Putamen (tissue), 1 donor: Measurements from ENCODE around the gene RS1.

Experiments
- DNase-seq: peaks from one replicate; pipeline ENCODE4 v3.0.0-alpha.2; 2016; ENCODE audit warnings: low spot score

The RS1 gene

DNA sequence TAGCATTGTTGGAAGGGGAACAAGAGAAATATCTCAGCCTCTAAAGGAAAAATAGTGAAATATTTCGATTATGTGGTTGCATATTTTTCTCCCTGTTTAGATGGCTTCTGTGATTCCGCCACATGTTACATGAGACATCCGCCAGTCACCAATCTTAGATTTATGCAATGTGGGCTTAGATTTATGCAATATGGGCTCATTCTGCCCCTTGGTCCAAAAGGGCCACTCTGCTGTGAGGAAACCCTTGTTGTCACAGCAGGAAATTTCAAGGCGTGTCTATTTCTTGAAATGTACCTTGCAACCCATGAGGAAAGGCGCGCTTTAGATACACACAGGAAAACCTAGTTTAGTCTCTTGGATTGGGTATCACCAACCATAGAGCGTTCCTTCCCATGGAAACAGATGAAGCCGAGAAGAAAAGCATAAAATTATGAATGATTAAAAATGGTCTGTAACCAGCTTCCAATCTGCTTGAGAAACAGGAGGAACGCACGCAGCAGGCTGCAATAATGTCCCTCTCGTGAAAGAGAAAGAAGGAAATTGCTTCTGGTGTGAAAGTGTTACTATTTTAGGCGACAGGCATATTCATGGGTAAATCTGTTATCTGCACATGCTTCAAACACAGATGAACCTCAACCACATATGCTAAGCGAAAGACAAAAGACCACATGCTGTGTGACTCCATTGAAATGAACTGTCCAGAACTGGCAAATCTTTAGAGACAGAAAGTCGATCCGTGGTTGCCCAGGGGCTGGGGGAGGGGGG is 3.7 kb downstream of the RS1 start:
- no peak for DNase-seq

DNA sequence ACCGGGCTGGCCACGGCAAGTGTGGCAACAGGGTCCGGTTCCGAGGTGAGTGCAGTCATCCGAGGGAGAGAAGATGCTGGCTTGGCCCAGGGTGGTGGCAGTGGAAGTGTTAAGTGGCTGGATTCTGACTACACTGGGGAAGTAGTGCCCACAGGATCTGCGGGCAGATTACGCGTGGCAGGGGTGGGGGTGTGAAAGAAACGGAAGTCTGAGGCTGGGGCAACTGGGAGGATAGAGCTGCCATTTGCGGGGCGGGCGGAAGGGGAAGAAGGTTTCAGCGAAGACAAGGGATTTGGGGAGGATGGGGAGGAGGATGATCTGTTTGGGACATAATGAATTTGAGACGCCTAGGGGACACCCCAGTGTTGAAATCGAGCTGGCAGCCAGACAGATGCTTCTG is 5.3 kb downstream of the RS1 start:
- DNase-seq, result no peak

DNA sequence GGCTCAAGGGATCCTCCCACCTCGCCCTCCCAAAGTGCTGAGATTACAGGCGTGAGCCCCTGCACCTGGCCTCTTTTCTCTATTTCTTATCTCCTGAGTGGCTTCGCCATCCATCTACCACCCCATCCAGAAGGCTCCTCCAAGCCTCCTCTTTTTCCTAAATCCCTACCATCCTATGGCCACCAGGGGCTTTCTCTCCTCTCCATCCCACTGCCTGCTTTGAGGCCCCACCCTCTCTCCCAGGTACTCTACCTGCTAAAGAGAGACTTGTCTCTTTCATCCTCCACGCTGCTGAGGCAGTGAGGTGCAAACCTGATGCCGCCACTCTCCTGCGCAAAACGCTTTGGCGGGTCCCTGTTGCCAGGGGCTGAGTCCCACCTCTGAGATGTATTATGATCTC is 7.0 kb downstream of the RS1 start:
- no peak for DNase-seq

DNA sequence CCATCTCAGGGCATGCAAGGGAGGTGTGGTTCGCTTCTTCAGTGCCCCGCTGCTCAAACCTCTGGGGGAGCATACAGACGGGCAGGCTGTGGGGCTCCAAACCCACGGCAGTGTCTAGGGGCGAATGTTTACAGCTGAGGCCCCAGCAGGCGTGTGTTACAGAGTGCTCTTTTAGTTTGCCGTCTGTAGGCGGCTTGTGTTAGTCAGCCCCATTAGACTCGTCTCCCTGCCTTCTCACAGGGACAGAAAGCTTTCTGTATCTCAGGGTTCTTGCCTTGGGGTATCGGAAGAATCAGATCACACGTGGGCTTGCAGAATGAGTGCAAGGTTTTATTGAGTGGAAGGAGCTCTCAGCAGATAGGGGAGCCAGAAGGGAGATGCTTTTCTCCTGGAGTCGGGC is 10.6 kb downstream of the RS1 start:
- no peak for DNase-seq

DNA sequence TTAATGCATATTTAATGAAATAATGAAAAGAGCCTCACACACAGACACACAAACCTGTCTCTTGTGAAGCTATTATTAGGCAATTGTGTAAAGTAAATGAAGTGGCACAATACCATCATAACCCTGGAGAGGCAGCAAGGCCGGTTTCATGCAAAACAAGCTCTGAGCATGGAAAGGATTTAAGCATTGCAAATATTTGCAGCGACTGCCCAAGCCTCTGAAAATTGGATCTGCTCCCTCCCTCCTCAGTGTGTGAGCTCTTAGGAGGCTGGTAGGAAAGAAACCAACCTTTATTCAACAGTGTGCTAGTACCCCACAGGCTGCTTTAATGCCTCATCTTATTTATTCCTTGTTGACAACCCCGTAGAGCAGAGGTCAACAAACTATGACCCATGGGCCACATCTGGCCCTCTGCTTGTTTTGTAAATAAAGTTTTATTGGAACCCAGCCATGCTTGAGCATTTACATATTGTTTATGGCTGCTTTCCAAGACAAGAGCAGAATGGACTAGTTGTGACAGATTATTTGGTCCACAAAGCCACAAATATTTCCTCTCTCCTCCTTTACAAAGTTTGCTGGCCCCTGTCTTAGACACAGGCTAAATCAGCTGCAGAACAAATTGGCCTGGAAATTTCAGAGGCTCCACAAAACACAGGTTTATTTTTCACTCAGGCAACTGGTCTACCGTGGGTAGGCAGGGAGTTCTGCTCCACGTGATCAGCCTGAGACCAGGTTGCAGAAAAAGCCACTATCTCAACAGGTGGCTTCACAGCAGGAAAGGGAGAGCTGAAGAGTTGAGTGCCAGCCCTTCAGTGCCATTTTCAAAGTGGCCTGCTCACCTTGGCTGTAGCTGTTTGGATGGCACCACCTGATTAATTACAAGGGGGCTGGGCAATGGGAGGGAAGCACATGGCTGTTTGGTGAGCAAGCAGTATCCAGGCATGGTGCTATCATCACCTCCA is 16.8 kb downstream of the RS1 start:
- DNase-seq, result no peak

DNA sequence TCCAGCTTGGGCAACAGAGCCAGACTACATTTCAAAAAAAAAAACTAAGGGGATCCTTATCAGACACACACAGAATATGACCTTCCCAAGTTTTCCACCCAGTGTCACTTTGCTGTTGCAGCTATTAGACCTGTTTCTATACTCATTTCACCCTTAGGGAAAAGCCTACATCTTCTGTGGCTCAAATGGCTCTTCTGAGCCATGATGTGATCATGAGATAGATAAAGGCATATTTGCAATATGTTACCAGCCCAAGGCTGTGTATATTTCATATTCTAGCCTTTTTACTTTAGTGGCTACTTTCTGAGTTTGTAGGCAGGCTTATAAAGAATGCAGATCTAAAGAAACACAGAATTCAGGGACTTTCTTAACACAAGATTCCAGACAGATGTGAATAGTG is 19.3 kb downstream of the RS1 start:
- no peak for DNase-seq

DNA sequence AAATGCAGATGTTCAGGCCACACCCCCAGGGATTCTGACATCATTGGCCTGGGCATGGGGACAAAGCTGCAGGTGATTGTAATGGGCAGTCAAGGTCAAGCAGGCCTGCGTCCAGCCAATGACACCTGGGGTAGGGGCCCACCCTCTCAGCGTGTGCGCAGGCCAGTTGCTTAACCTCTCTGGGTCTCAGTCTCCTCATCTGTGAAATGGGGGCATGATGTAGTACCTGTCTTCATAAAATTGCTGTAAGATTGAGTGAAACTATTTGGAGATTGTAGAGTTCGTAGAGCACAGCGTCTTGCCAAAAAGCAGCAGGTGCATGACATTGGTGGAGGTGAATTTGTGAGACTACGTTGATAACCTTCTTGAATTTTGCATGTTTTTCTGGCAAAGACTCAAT is 21.2 kb downstream of the RS1 start:
- no peak for DNase-seq

DNA sequence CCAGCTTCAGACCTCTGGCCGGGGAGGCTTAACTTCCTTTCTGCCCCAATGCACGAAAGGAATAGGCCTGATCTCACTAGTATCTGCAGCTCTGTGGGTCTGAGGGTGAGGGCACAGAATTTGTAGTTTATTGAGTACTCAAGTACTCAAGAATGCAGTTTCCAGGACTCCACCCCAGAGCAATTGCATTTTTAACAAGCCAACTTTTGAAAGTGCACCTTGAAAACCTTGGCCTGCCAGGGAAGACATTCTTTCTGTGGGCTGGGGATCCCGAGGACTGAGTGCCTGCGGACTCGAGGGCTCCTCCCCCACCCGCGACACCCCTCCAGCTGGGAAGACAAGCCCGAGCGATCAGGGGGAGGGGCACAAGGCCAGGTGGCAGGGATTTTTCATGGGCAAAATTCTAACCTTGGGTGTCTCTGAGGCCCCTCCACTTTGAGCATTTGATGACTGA is 22.4 kb downstream of the RS1 start:
- no peak for DNase-seq

DNA sequence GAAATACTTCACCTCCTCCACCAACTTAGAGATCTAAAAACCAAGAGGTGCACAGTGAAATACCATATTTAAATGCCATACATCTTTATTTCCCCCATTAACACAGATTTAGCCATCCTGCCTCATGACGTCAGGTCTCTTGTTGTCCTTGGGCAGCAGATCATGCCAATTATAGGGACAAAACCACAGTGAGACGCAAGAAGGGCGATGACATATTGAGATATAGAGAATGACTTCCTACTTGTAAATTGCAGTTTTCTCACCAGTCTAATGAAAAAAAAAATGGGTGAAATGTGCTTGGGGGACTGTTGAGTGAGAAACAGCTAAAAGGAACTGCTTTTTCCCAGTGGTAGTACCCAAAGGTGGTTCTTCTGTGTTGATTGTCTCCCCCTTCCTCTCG is 24.3 kb downstream of the RS1 start:
- no peak for DNase-seq

DNA sequence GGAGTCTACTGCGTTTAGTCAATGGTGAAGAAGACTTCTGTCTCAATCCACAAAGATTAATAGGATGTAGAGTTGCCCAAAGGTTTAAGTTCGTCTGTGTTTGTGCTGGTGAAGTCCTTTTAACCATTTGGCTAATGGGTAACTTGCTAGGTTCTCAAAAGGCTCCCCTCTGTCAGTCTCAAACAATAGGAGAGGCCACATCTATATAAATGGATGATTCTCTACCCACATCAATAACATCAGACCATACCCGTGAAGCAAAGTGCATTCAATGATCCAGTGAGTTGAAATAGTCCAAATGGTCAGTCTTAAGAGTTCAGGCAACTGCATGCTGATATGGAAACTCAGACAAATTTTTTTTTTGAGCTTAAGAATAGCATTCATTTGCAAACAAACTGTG is 28.1 kb downstream of the RS1 start:
- no peak for DNase-seq

DNA sequence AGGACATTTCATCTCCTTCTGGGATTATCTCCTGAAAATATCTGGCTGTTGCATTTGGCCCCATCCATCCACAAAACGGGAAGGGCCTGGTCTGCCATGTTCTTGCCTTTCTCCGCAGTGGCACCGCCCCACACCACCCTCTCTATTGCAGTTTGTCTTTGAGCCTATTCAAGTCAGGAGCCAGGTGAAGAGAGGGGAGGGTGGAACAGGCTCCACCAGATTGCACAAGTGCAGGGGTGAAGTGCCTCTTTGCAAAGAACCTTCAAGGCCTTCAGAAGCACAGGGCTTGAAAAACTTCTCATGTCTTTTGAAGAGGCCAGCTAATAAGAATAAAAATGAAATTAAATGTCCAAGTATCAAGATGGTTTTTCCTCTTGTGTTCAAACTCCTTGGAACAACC is 28.7 kb downstream of the RS1 start:
- no peak for DNase-seq

DNA sequence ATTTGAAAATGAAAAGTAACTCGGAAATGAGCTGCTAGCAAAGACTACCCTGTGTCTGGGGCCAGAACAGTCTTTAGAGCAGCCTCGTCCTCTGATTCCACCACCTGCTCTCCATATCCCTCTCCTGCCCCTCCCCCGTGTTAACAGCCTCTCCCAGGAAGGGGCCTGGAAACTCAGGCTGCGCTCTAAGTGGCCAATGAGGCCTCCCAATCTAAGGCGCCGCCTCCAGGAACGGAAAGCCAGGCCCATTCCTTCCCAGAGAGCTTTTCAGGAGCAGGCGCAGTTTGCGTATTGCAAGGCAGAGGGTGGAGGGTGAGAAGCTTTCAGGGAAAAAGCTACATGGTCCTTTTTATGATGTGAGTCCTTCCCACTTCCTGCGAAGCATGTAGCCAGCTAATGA is 31.2 kb downstream of the RS1 start:
- no peak for DNase-seq

DNA sequence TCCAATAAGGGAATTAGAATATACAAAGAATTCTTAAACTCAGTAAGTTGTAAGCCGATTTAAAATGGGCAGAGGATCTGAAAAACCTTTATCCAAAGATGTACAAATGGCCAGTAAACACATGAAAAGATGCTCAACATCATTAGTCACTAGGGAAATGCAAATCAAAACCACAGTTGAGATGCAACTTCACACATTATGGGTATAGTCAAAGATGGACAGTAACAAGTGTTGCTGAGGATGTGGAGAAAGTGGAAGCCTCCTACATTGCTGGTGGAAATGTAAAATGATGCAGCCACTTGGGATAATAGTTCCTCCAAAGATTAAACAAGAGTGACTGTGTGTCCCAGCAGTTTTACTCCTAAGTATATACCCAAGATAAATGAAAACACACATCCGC is 32.6 kb downstream of the RS1 start:
- DNase-seq, result no peak

DNA sequence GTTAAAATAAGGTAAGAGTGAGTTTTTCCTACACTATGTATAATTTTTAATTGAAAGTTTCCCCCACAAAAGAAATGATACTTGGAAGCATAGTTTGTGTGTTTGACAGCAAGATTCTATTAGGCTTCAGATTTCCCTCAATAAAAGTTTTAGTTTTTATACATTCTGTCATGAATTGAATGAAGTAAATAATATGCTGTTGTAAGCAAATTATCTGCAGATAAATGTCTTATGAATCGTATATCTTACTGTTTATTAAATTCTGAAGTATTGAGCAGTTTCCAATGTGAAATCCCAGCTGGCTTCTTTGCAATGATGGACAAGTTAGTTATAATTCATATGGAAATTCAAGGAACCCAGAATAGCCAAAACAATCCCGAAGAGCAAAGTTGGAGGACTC is 33.5 kb downstream of the RS1 start:
- no peak for DNase-seq

DNA sequence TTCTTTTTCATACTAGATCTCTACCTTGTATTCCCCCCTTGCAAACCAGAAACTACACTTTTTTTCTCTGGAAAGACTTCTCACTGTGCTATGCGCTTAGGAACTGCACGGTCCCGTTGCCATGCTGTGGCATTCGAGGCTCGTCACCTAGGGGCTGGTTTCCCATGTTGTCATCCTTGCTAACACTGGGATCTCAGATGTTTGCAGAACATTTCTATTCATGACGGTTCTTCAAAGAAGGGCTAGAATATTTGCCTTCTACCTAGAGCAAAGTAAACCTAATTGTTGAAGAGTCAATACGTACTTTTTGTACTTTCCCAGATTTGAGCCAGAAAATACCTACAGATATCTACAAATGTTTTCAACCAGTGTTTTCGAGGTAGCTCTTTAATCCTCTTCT is 41.0 kb downstream of the RS1 start:
- DNase-seq, result no peak

DNA sequence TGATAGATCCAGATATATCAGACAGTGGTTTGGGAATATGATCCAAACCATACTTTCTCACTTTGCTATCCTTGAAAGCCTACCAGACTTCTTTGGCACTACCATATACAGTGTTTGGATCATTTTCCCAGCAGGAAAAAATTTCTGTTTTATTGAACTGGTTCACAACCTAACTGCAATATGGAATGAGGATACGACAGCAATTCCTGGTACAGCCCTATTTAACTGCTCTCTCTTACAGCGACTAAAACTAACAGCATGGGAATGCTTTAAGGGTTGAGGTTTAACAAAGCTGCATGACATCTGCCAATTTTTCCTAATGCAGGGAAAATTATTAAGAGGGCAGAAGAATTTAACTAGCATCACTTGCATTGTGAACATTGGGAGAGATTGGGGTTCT is 47.3 kb downstream of the RS1 start:
- DNase-seq, result no peak

DNA sequence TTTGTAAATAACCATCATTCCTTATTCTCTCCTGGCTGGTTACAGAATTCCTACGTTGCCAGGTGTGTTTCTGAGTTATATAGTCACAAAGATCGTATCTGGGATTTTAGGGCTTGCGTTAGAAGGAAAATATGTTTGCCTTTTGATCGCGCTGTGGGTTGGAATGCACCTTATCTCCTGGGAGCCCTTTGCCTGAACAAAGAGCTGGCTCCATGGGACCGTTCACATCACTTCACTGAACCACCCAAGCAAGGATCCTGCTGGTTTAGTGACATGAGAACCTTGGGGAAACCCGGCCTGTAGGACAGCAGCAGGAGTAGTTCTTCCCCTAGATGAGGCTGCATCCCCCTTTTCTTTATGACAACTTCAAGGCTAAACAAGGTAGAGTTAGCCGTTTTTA is 51.6 kb downstream of the RS1 start:
- no peak for DNase-seq

DNA sequence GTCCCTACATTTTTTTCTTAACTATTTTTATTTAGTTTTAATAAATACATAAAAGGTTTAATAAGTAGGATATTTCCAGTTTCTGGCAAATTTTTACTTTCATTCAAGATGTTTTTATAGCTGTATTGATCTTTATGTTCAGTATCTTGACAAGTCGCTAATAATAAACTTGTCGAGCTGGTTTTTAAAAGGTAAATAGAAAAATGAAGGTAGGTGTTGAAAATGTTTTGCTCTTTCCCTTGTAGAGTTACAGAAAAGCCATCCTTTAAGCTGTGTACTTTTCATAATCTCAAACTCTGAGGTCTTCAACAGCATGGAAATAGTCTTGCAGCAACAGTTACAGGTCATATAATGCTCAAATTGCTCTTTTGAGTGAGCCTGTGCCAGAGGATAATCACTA is 52.6 kb downstream of the RS1 start:
- DNase-seq, result no peak

DNA sequence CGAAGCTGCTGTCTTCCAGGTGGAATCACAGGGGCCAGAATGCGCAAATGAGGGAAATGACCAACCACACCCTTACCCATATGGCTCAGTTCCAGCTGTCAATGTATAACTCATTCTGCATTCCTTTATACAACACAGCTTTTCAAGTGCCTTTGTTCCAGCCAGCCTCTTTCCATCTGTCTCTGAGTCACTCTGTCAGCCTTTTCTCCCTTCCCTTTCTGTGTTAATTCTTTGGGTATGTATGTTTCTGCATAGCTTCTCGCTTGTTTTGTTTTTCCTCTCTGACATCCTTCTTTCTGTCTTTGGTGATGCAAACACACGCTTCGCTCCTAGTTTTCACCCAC is 54.5 kb downstream of the RS1 start:
- no peak for DNase-seq

DNA sequence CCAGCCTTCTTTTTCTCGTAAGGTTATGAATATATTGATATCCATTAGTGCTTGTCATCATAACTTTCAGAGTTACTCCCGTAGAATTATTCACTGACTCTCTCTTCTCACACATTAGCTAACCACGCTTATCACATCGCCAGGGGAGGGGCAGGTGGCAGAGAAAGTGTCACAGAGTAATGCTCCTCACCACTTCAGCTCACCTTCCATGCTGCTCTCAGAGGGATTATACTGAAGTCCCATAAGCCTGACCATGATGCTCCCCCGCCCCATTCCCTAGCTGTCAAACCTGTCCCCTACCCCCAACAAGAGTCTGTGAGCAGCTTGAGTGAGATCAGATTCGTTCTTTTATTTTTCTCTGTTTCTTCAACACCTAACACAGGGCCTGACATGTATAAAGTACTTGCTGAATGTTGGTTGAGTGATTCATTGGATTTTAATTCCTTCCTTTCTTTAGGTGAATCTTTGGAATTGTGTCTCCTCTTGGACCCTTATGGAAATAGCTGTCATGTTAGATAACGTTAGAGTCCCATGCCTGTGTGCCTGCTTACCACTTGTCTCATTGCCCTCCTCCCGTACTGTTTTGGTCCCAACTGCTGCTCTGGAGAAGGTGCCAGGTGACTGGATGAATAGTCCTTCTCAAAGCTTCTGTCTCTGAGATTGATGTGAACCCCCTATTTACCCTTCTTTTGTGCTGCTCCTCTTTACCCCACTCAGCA is 55.1 kb downstream of the RS1 start:
- DNase-seq, result no peak

DNA sequence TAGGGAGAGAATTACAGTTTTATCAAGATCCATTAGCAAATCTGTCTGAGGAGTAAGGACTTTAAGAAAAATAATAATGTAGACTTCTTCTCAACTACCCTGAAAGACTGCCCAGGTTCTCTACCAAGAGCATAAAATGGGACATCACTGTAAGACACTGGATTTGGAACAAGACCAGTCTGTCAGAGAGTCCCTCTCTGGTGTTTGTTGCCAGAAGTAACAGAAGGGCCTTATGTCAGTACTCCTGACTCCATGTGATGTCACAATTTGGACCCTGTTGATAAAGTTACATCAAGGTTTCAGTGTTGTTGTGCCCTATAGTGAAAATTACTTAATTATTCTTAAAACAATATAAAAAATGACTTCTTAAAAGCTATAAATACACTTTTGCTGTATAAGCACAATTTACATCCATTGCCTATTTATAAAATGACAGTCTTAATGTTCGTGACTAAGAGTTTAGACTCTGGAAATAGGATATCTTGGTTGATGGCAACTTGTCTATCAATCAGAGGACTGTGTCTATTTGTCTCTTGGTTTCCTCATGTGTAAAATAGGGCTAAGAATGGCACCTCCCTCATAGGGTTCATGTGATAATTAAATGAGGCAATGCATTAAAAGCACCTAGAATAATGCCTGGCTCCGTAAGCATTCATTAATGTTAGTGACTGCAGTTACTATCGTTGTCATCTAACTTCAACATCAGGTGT is 57.8 kb downstream of the RS1 start:
- DNase-seq, result no peak

DNA sequence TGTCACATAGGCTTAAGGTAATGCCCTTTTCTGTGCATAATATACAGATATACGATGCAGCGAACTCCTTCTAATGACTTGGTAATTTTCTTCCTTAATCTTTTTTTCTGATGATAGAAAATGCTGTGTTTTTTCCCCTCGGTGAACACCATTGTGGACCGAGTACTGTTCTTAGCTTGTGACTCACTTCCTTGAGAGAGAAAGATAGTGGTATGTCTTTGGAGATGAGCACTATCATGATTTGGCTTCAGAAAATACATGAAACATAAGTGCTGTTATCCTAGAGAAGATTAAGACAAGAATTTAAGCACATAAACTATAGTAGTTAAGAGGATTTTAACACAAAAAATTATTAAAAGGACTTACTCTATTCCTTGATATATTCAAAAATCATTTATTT is 63.9 kb downstream of the RS1 start:
- no peak for DNase-seq
